ENCODE data around the gene ANKRD11. TPM values are rescaled to one million over a fixed set of nuclear protein-coding genes. Genes with fewer than 3 reads are reported as not detected.
A peak's percentile ranks its signal among the peaks of the same experiment; 100 is the strongest.

The ANKRD11 gene
- total and polyA plus RNA-seq, 12 donors: 47.7 to 93.6 (median 66.2) TPM

- WGBS, 2 donors: 81 to 82% methylated on average over 36 of the region's 36 CpGs
- no peak for TF ChIP-seq CTCF (IDR thresholded peaks at IDR 0.05)
- ATAC-seq: peak in 7 of 8 donors; percentile 20 to 37 (median 31)
- Histone ChIP-seq H3K27me3 (no peaks in the 10 kb centered on the region), H3K9me3 (no peaks in the 10 kb centered on the region), H3K4me1 (peaks cover 18 to 56% (median 27%) of the 10 kb centered on the region in 9 donors), H3K4me3 (no peak overlapping the region), H3K36me3 (peaks cover 0 to 4% (median 0%) of the 10 kb centered on the region in 9 donors), H3K27ac (no peak overlapping the region)
- no peak for DNase-seq
- intact Hi-C loops (cut with DNase I): no loop called here
These were observed 146.6 kb downstream of the ANKRD11 start for GRCh38 chr16:89343501-89344457.

- H3K9me3 ChIP-seq: no peaks in the 10 kb centered on the region
- intact Hi-C loops (cut with DNase I): no loop called here
- H3K27ac ChIP-seq: no peak overlapping the region
- H3K36me3 ChIP-seq: peaks cover 0 to 4% (median 0%) of the 10 kb centered on the region in 9 donors
- ATAC-seq (no peak), DNase-seq (no peak)
- TF ChIP-seq CTCF (IDR thresholded peaks at IDR 0.05): no peak
- H3K4me3 ChIP-seq: no peak overlapping the region
- peaks cover 18 to 66% (median 39%) of the 10 kb centered on the region in 9 donors for H3K4me1 ChIP-seq
- H3K27me3 ChIP-seq: no peaks in the 10 kb centered on the region
- WGBS, 2 donors: 82 to 84% methylated on average over 34 to 35 of the region's 35 CpGs
These were observed 148.4 kb downstream of the ANKRD11 start for GRCh38 chr16:89341697-89342694.

GRCh38 chr16:89341279-89341678 lies 149.1 kb downstream of the ANKRD11 start:
- no peaks in the 10 kb centered on the region for H3K27me3 ChIP-seq
- no peaks in the 10 kb centered on the region for H3K9me3 ChIP-seq
- peaks cover 23 to 68% (median 46%) of the 10 kb centered on the region in 9 donors for H3K4me1 ChIP-seq
- 69% methylated on average over 7 of the region's 7 CpGs for WGBS, 2 donors
- H3K36me3 ChIP-seq: peaks cover 0 to 4% (median 0%) of the 10 kb centered on the region in 9 donors
- H3K4me3 ChIP-seq: no peak overlapping the region
- no peak for DNase-seq
- TF ChIP-seq CTCF (IDR thresholded peaks at IDR 0.05): no peak
- no peak overlapping the region for H3K27ac ChIP-seq
- no peak for ATAC-seq
- intact Hi-C loops (cut with DNase I): no loop called here

- peaks cover 0 to 4% (median 0%) of the 10 kb centered on the region in 9 donors for H3K36me3 ChIP-seq
- no peaks in the 10 kb centered on the region for H3K9me3 ChIP-seq
- H3K4me1 ChIP-seq: peaks cover 30 to 68% (median 52%) of the 10 kb centered on the region in 9 donors
- TF ChIP-seq CTCF (IDR thresholded peaks at IDR 0.05): no peak
- no peak overlapping the region for H3K4me3 ChIP-seq
- no peak overlapping the region for H3K27ac ChIP-seq
- no peak for ATAC-seq
- DNase-seq: no peak
- WGBS, 2 donors: 79 to 85% methylated on average over 6 of the region's 6 CpGs
- intact Hi-C loops (cut with DNase I): loop anchor here in 6 of 10 donors (5.0 to 10.0 kb wide), 7 partner anchors 56 to 306 kb away; partner anchors contain the start of gene SPG7 (in 2 of the 6)
- no peaks in the 10 kb centered on the region for H3K27me3 ChIP-seq
These were observed 151.5 kb downstream of the ANKRD11 start for GRCh38 chr16:89338863-89339262.

Data from heart right ventricle (tissue), 16 donors.